GM19397 (cell line): ENCODE results near the gene LEFTY1.
"Not testable (repeated sequence)": the region's sequence is repeated elsewhere in the genome, so short reads cannot be mapped to it uniquely, and the experiment has no call there.

Experiments used
- ATAC-seq: cut with Tn5 transposase; IDR thresholded peaks from one replicate; pipeline ENCODE4 v1.9.1; 2021; ENCODE audit warnings: mild to moderate bottlenecking, moderate library complexity; ENCODE audit not compliant: unreplicated experiment

The LEFTY1 gene

GRCh38 chr1:225888898-225889601, at the start of gene LEFTY1:
Gene LEFTY1 (minus strand): TSS chr1:225889146. CDS start chr1:225889066, 80 bp downstream.
- ATAC-seq = no peak

- no peak for ATAC-seq
These were observed 48.4 kb upstream of the LEFTY1 start for GRCh38 chr1:225937048-225937968.

GRCh38 chr1:225936523-225936922, 47.6 kb upstream of the LEFTY1 start:
- ATAC-seq = no peak

- not testable (repeated sequence) for ATAC-seq
These were observed 47.1 kb upstream of the LEFTY1 start for GRCh38 chr1:225936086-225936485.

- no peak for ATAC-seq
These were observed 45.8 kb upstream of the LEFTY1 start for GRCh38 chr1:225934711-225935110.

GRCh38 chr1:225933072-225933471, 44.1 kb upstream of the LEFTY1 start:
- ATAC-seq = no peak

- ATAC-seq = no peak
These were observed 42.6 kb upstream of the LEFTY1 start for GRCh38 chr1:225931270-225932136.

- no peak for ATAC-seq
These were observed 41.6 kb upstream of the LEFTY1 start for GRCh38 chr1:225930566-225930965.

- not testable (repeated sequence) for ATAC-seq
These were observed 40.5 kb upstream of the LEFTY1 start for GRCh38 chr1:225929462-225929861.

- no peak for ATAC-seq
These were observed 39.5 kb upstream of the LEFTY1 start for GRCh38 chr1:225928186-225929175.

- no peak for ATAC-seq
These were observed 37.7 kb upstream of the LEFTY1 start for GRCh38 chr1:225926551-225927113.

- peak; percentile 97 for ATAC-seq
These were observed 35.0 kb upstream of the LEFTY1 start, which contains the start of gene PYCR2 for GRCh38 chr1:225923692-225924555. Gene PYCR2 (minus strand): TSS chr1:225924250. CDS start chr1:225924110, 140 bp downstream.

GRCh38 chr1:225923381-225923691, 34.4 kb upstream of the LEFTY1 start:
- ATAC-seq = no peak

GRCh38 chr1:225921734-225922709, 33.1 kb upstream of the LEFTY1 start:
- ATAC-seq = no peak

GRCh38 chr1:225919906-225920305, 31.0 kb upstream of the LEFTY1 start:
- no peak for ATAC-seq

GRCh38 chr1:225918280-225918679, 29.3 kb upstream of the LEFTY1 start:
- no peak for ATAC-seq

- no peak for ATAC-seq
These were observed 28.6 kb upstream of the LEFTY1 start for GRCh38 chr1:225917536-225917935.
